Fibroblast of skin of back (primary cell): ENCODE data around the gene SDR9C7.
"Not testable (repeated sequence)": the region's sequence is repeated elsewhere in the genome, so short reads cannot be mapped to it uniquely, and the experiment has no call there.

Experiments used
- DNase-seq: peaks from one replicate; pipeline ENCODE4 v3.0.0-alpha.2; 2013

The SDR9C7 gene

GRCh38 chr12:56951582-56952339 lies 17.6 kb upstream of the SDR9C7 start:
- no peak for DNase-seq

DNA sequence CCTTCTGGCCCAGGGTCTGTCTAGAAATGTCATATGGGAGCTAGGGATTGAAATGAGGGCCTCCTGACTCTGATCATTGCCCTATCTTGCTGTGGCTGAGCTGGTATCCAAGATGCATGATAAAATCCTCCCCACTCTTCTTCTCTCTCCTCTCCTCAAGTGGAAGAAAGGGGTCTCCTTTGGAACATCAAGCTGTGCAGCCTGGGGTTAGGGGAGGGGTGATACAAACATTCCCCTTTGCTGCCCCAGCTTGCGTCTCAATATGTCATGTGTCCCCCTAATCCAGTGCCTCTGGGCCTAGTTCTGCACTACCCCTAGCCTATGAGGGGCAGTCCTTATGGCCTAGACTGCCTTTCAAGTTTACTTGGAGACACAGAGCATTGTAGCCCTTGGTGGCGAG lies 14.7 kb upstream of the SDR9C7 start:
- no peak for DNase-seq

- DNase-seq: no peak
Measured at GRCh38 chr12:56948457-56948777, 14.2 kb upstream of the SDR9C7 start.

- no peak for DNase-seq
Measured at GRCh38 chr12:56947633-56948456, 13.6 kb upstream of the SDR9C7 start.

DNA sequence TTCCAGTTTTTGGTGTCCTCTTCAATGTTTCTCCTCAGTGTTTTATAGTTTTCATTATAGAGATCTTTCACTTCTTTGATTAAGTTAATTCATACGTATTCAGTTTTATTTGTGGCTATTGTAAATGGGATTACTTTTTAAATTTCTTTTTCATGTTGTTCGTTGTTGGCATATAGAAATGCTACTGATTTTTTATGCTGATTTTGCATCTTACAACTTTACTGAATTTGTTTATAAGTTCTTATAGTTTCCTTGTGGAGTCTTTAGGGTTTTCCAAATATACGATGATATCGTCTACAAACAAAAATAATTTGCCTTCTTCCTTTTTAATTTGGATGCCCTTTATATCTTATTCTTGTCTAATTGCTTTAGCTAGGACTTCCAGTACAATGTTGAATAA lies 9.7 kb upstream of the SDR9C7 start:
- DNase-seq: no peak

- DNase-seq: not testable (repeated sequence)
Measured at GRCh38 chr12:56943374-56943773, 9.2 kb upstream of the SDR9C7 start.

GRCh38 chr12:56941299-56942017 lies 7.2 kb upstream of the SDR9C7 start:
- DNase-seq: peak; percentile 53

- DNase-seq: not testable (repeated sequence)
Measured at GRCh38 chr12:56940942-56941298, 6.7 kb upstream of the SDR9C7 start.

DNA sequence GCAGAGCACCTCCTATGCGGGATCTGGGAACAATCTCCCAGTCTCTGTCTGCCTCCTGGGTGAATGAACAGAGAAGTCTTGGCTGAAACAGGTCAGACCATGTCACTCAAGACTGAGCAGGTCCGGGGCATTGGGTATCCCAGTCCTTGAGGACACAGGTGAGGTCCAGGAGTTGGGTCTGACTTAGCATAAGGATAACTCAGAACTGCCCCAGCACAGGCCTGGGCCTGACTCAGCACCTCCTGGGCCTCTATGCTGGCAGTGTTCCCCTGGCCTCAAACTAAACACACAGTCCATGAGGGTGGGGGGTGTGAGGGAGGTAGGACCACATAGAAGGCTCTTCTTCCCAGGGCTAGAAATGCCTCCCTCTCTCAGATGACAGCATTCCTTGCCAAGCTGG lies 1.5 kb upstream of the SDR9C7 start:
- DNase-seq: no peak

DNA sequence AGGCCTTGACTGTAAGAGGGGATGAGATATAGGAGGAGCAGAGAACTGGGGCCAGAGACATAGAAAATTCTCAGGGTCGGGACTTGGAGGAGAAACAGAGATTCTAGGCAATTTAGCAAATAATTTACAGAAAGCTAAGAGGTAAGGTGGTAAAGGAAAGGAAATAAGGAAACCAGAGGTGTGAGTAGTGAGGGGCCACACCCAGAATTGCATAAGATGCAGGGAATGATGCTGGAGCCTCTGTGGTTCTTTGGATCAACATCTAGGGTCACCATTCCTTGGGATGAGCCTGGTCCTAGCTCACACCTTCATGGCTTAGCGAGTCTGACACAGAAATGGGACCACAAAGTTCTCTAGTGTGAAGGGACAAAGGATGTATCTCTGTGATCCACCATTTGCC lies 949 bp upstream of the SDR9C7 start:
- no peak for DNase-seq

DNA sequence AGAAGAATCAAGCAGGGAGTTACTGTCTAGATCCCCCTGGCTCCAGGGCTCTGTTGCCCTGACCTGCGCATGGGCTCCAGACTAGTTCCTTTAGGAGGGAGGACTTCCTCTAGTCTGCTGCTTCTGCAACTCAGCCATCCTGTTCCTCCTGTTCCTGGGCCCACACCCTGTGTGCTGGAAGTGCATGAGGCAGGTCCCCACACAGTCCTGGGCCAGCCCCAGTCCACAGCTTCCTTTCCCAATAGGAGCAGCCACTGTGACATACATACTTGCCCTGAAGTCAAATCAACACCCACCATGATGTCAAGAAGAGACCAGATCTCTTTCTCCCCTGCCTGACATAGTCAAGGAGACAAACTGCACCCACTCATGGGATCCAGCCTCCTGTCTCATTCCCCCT lies 1.3 kb downstream of the SDR9C7 start:
- no peak for DNase-seq

- DNase-seq: no peak
Measured at GRCh38 chr12:56932146-56932545, 2.1 kb downstream of the SDR9C7 start.

- DNase-seq: peak; percentile 49
Measured at GRCh38 chr12:56931474-56931978, 2.7 kb downstream of the SDR9C7 start.

DNA sequence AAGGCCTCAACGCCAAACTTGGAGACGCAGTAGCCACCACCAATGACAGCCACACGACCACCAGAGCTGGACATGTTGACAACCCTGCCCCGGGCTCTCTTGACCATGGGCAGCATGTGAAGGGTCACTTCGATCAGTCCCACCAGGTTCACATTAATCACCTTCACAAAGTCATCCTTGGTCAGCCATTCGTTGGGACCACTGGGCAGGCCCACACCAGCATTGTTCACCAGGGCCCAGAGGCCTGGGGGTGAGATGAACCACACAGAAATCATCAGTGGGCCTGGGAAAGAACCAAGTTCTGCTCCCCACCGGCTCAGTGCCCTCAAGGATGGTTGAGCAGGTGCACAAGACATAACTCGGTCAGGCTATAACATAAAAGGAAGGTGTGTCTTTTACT lies 4.0 kb downstream of the SDR9C7 start:
- no peak for DNase-seq

DNA sequence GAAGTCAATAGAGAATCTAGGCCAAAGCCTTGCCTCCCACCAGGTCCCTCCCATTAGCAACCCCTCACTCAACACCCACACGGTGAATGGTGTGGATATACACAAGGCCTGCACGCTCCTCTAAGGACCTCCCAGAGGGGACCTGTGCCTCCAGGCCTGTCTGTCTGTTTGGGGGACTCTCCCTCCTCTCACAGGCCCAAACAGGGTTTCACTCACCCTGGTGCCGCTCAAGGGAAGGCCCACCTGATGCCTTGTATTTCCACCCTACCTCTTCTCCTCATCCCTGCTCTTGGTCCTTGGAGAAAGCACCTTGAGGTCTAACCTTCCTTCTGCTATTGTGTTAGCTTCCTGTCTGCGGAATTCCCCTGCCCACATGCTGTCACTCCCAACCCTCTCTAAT lies 4.4 kb downstream of the SDR9C7 start:
- DNase-seq: no peak

GRCh38 chr12:56928262-56928661 lies 5.9 kb downstream of the SDR9C7 start:
- DNase-seq: no peak

DNA sequence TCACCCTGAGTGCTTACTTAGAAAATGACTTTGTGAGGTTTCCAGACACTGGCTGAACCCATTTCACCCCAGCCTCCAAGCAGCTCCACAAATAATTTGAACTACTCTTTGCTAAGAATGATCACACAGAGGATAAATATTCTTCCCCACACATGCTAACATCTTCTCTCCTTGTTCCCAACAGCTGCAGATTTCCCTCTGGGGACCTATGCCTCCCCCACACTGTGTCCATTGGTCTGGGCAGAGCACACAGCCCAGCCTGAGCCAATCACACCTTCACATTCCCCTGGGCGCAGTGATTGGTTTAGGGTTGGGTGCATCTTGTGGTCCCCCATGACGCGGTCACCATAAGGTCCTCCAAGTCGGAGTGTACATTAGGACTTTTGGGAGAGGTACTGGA lies 6.9 kb downstream of the SDR9C7 start:
- no peak for DNase-seq

- no peak for DNase-seq
Measured at GRCh38 chr12:56922031-56922430, 12.2 kb downstream of the SDR9C7 start.

DNA sequence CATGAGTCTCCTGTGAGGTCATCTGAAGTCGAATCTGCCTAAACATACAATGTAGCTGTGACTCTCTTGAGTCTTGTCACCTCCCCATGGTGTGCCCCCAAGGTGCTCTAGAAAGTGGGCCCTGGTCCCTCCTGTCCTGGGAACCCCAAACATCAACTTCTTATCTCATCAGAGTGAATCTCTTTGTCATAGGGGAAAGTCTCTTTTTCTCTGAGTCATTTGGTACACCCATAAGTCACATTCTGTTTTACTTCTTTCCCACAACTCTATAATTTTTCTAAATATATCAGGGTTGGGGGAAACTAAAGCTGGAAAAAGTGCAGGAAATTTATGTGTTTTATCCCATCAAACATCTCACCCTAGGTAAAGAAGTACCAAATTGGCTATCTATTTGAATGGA lies 12.9 kb downstream of the SDR9C7 start:
- DNase-seq: no peak

- DNase-seq: not testable (repeated sequence)
Measured at GRCh38 chr12:56918139-56918538, 16.1 kb downstream of the SDR9C7 start.

GRCh38 chr12:56916996-56917333 lies 17.2 kb downstream of the SDR9C7 start:
- DNase-seq: no peak

- DNase-seq: no peak
Measured at GRCh38 chr12:56916296-56916995, 17.8 kb downstream of the SDR9C7 start.

GRCh38 chr12:56914724-56915123 lies 19.5 kb downstream of the SDR9C7 start:
- DNase-seq: no peak
